GM18909 (cell line): Measurements from ENCODE around the gene APOL6.

Experiments used
- ATAC-seq: cut with Tn5 transposase; IDR thresholded peaks from one replicate; pipeline ENCODE4 v1.9.1; 2021; ENCODE audit warnings: mild to moderate bottlenecking; ENCODE audit not compliant: unreplicated experiment, poor library complexity

Gene APOL6

GRCh38 chr22:35705141-35705540 lies 56.9 kb downstream of the APOL6 start:
- no peak for ATAC-seq

- no peak for ATAC-seq
Observed at GRCh38 chr22:35708453-35708852, 60.2 kb downstream of the APOL6 start.

DNA sequence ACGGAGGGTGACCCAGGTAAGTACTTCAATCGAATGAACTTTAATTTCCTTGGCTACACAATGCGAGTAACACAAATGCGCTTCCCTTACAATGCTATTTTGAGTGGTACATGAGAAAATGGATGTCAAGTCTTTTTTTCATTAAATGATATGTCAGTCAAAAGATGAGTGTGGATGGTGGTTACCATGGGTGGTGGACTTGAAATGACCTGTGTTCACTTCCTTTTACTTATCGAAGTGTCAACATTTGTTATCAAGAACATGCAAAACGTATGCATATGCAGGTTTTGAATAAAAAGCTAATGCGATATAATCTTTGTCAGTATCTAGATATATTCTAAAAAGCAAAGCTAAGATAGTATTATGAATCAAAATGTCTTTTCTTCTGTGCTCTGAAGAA lies 60.7 kb downstream of the APOL6 start:
- ATAC-seq, result no peak

DNA sequence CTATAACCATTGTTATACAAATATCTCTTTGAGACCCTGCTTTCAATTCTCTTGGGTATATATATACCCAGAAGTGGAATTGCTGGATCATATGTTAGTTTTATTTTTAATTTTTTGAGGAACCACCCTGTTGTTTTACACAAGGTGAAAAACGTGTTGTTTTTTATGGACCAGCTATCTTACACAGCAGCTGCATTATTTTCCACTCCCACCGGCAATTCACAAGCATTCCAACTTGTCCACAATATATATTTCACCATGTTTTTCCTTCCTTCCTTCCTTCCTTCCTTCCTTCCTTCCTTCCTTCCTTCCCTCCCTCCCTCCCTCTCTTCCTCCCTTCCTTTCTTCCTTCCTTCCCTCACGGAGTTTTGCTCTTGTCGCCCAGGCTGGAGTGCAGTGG lies 63.1 kb downstream of the APOL6 start:
- no peak for ATAC-seq

GRCh38 chr22:35712672-35713071 lies 64.4 kb downstream of the APOL6 start:
- no peak for ATAC-seq

DNA sequence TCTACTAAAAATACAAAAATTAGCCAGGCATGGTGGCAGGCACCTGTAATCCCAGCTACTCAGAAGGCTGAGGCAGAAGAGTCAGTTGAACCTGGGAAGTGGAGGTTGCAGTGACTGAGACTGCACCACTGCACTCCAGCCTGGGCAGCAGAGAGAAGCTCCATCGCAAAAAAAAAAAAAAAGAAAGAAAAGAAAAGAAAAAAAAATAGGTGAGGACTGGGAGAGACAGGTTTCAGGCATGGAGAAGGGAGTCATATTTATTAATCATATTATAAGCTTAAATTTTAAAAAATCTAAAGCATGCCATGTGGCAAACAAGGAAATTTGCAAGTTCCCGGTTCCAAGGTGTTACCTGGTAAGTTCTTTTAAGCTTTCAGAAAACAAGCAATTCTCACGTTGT lies 69.3 kb downstream of the APOL6 start, which contains the start of gene APOL5:
Gene APOL5 (plus strand): TSS at position 301 of the 400 bp plus-strand sequence. CDS start 0 bp downstream, at position 301.
- no peak for ATAC-seq
